ENCODE data around the gene MTMR3. TPM values are rescaled to one million over a fixed set of nuclear protein-coding genes. Genes with fewer than 3 reads are reported as not detected.

MTMR3 gene
- polyA plus RNA-seq, 1 of the 3 experiments (the other 2 are of a cell fraction) = 20.4 TPM

Small RNA genes within 50 kb of the gene (small RNA-seq; reads per million reads assigned to genes)
- gene MIR6818 = 0 reads per million in 7 experiments
- gene RNU6-331P = 0 reads per million in 7 experiments

Other genes starting within 250 kb of the MTMR3 start
- 0.72 and 0.73 TPM in 2 replicates for gene CABP7, start 163.2 kb upstream of the MTMR3 start, polyA plus RNA-seq (2012; rRNA removed)
- gene ZMAT5, start 116.2 kb upstream of the MTMR3 start, polyA plus RNA-seq (2012; rRNA removed) = 33.5 and 35.0 TPM in 2 replicates
- 229 and 248 TPM in 2 replicates for gene UQCR10, start 115.8 kb upstream of the MTMR3 start, polyA plus RNA-seq (2012; rRNA removed)
- 78.6 and 82.0 TPM in 2 replicates for gene ASCC2, start 44.9 kb upstream of the MTMR3 start, polyA plus RNA-seq (2012; rRNA removed)
- gene HORMAD2, start 197.3 kb downstream of the MTMR3 start, polyA plus RNA-seq (2012; rRNA removed) = not detected in 2 replicates